OCI-LY7 (cell line): Measurements from ENCODE around the gene YIPF6.

Experiments
- EZH2phosphoT487 ChIP-seq: fragments of 200-600 bp; sonication (generic); IDR thresholded peaks from 2 replicates; pipeline ENCODE4 v1.6.1; 2018; ENCODE audit warnings: low read depth, borderline replicate concordance, mild to moderate bottlenecking, mixed run types, antibody characterized with exemption, low read length, moderate library complexity, mixed read lengths
- TF ChIP-seq, protein P1 (sequence below): fragments of 200-600 bp; sonication (generic); conservative IDR thresholded peaks from 2 replicates; pipeline ENCODE4 v1.5.1; 2014; ENCODE audit warnings: mild to moderate bottlenecking, antibody characterized with exemption, low read length, moderate library complexity, mixed read lengths

DNA sequence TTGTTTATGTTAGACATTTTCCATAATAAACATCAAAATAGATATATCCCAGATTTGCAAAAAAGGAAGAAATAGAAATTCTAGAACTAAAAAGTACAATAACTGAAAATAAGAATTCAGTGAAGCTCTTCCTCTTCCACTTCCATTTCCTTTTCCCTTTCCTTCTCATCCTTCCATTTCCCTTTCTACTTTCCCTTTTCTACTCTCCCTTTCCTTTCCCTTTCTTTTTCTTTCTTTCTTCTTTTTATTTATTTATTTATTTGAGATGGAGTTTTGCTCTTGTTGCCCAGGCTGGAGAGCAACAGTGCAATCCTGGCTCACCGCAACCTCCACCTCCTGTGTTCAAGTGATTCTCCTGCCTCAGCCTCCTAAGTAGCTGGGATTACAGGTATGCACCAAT is 35.0 kb upstream of the YIPF6 start:
- TF ChIP-seq, protein P1, sequence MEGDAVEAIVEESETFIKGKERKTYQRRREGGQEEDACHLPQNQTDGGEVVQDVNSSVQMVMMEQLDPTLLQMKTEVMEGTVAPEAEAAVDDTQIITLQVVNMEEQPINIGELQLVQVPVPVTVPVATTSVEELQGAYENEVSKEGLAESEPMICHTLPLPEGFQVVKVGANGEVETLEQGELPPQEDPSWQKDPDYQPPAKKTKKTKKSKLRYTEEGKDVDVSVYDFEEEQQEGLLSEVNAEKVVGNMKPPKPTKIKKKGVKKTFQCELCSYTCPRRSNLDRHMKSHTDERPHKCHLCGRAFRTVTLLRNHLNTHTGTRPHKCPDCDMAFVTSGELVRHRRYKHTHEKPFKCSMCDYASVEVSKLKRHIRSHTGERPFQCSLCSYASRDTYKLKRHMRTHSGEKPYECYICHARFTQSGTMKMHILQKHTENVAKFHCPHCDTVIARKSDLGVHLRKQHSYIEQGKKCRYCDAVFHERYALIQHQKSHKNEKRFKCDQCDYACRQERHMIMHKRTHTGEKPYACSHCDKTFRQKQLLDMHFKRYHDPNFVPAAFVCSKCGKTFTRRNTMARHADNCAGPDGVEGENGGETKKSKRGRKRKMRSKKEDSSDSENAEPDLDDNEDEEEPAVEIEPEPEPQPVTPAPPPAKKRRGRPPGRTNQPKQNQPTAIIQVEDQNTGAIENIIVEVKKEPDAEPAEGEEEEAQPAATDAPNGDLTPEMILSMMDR: no peak
- no peak for TF ChIP-seq EZH2phosphoT487
